GM23338 (cell line): ENCODE data around the gene ATG7.

ENCODE experiments used
- CREB1 ChIP-seq: fragments of 250-450 bp; sonication (Bioruptor Pico); IDR thresholded peaks from 2 replicates; pipeline ENCODE4 v1.5.0; 2020; ENCODE audit warnings: low read depth, mild to moderate bottlenecking, moderate library complexity
- CTCF ChIP-seq, 2 experiments: fragments of 200-600 bp in 1 of 2; sonication (generic) in 1 of 2; conservative IDR thresholded peaks; 2 replicates each; pipeline versions ENCODE4 v1.5.1 to v1.6.1; 2016 to 2017; ENCODE audit warnings: antibody characterized with exemption in 2 of 2, low read depth in 2 of 2, mild to moderate bottlenecking in 2 of 2, moderate library complexity in 1 of 2
- ETS1 ChIP-seq: IDR thresholded peaks from 2 replicates; pipeline ENCODE4 v1.6.1; 2016; ENCODE audit warnings: antibody characterized with exemption
- EZH2 ChIP-seq: fragments of 200-600 bp; sonication (generic); IDR thresholded peaks from one replicate; pipeline ENCODE4 v1.8.0; 2017; ENCODE audit warnings: antibody characterized with exemption, mild to moderate bottlenecking, low read depth; ENCODE audit not compliant: unreplicated experiment
- EZH2phosphoT487 ChIP-seq: fragments of 200-600 bp; sonication (generic); IDR thresholded peaks from one replicate; pipeline ENCODE4 v1.8.1; 2018; ENCODE audit warnings: antibody characterized with exemption; ENCODE audit not compliant: unreplicated experiment
- JUNB ChIP-seq: IDR thresholded peaks from one replicate; pipeline ENCODE4 v1.6.1; 2016; ENCODE audit warnings: antibody characterized with exemption; ENCODE audit not compliant: unreplicated experiment
- NANOG ChIP-seq: IDR thresholded peaks from 2 replicates; pipeline ENCODE4 v1.6.1; 2016; ENCODE audit warnings: antibody characterized with exemption, borderline replicate concordance
- POLR2AphosphoS5 ChIP-seq: IDR thresholded peaks from 2 replicates; pipeline ENCODE4 v1.6.1; 2016; ENCODE audit warnings: antibody characterized with exemption, low read depth
- REST ChIP-seq: IDR thresholded peaks from one replicate; pipeline ENCODE4 v1.6.1; 2018; ENCODE audit warnings: antibody characterized with exemption; ENCODE audit not compliant: unreplicated experiment
- STAT1 ChIP-seq: IDR thresholded peaks from one replicate; pipeline ENCODE4 v1.6.1; 2016; ENCODE audit warnings: antibody characterized with exemption; ENCODE audit not compliant: unreplicated experiment
- ZNF114 ChIP-seq: fragments of 250-450 bp; sonication (Bioruptor Pico); IDR thresholded peaks from 2 replicates; pipeline ENCODE4 v1.5.0; 2020; ENCODE audit warnings: mild to moderate bottlenecking, moderate library complexity
- ZNF462 ChIP-seq: fragments of 250-450 bp; sonication (Bioruptor Pico); IDR thresholded peaks from 2 replicates; pipeline ENCODE4 v1.5.0; 2020; ENCODE audit warnings: mild to moderate bottlenecking, moderate library complexity

GRCh38 chr3:11602239-11602840 is 330.1 kb downstream of the ATG7 start:
- TF ChIP-seq JUNB: no peak
- no peak for TF ChIP-seq CTCF (conservative IDR thresholded peaks at IDR 0.05; ENCODE audit: low read depth in 2 of 2)
- no peak for TF ChIP-seq CREB1 (CRISPR knock-in tag)
- no peak for TF ChIP-seq ETS1
- no peak for TF ChIP-seq EZH2
- no peak for TF ChIP-seq POLR2AphosphoS5
- no peak for TF ChIP-seq EZH2phosphoT487
- TF ChIP-seq REST: no peak
- no peak for TF ChIP-seq ZNF114
- no peak for TF ChIP-seq STAT1
- TF ChIP-seq NANOG: no peak
- no peak for TF ChIP-seq ZNF462 (CRISPR knock-in tag)
